ENCODE data around the gene SFSWAP. TPM values are rescaled to one million over a fixed set of nuclear protein-coding genes. Genes with fewer than 3 reads are reported as not detected.
"Not testable (repeated sequence)": the region's sequence is repeated elsewhere in the genome, so short reads cannot be mapped to it uniquely, and the experiment has no call there.

The SFSWAP gene
- total and polyA plus RNA-seq, 2 of the 13 experiments (the other 11 are each of a cell fraction or from before 2014, with no cell fraction given): 17.1 to 27.7 TPM

- FAIRE-seq; ATAC-seq; H3K4me1 ChIP-seq (ENCODE audit: insufficient read depth, low read length); H3K4me3 ChIP-seq (replicated peaks in 1 of 3; ENCODE audit: insufficient read depth in 1 of 3, low read depth in 2 of 3, low read length in 3 of 3); H3K27me3 ChIP-seq (ENCODE audit: control insufficient read depth in 1 of 2, insufficient read depth in 2 of 2, low read length in 2 of 2); in situ Hi-C loops (cut with HindIII; ENCODE audit: extremely low pct_ligation_motif_present, low pct_unique_long_range_greater_than_20kb); POLR2A ChIA-PET; H2AFZ ChIP-seq (ENCODE audit: low read length); H3K9ac ChIP-seq (ENCODE audit: insufficient read depth, low read depth, low read length); H4K20me1 ChIP-seq (ENCODE audit: insufficient read depth, low read length); DNase-seq (ENCODE audit: low spot score); H3K27ac ChIP-seq (ENCODE audit: extremely low read length, insufficient read depth, low read length); CTCF ChIA-PET (ENCODE audit: low intra/inter-chr PET ratio, low total read pairs); BruUV-seq (replicated peaks); H3K79me2 ChIP-seq (ENCODE audit: insufficient read depth, low read length); H3K4me2 ChIP-seq (ENCODE audit: low read depth, low read length); intact Hi-C loops (cut with micrococcal nuclease; ENCODE audit: unreplicated experiment): not testable (repeated sequence)
- peak; percentile 98 for TF ChIP-seq ZNF431 (CRISPR knock-in tag; IDR thresholded peaks at IDR 0.05; ENCODE audit: borderline replicate concordance, low read depth)
- WGBS (ENCODE audit: low lambda C conversion rate): 92% methylated on average over 1 of the region's 1 CpG
- Histone ChIP-seq H3K36me3 (replicated peaks in 1 of 2; ENCODE audit: control insufficient read depth in 1 of 2, insufficient read depth in 2 of 2, low read length in 2 of 2) (peaks cover 31 to 82% of the 10 kb centered on the region in 2 experiments; a peak in 4 of 5 replicates), H3K9me3 (ENCODE audit: low read length) (peaks cover 25% of the 10 kb centered on the region; the same call in 1 of the 2 replicates)
These were observed 33.8 kb downstream of the SFSWAP start for GRCh38 chr12:131744675-131745074.

- WGBS (ENCODE audit: low lambda C conversion rate): 98% methylated on average over 7 of the region's 7 CpGs
- ATAC-seq (no peak), DNase-seq (ENCODE audit: low spot score) (no peak), FAIRE-seq (no peak)
- no peak overlapping the region for H3K4me3 ChIP-seq (replicated peaks in 1 of 3; ENCODE audit: insufficient read depth in 1 of 3, low read depth in 2 of 3, low read length in 3 of 3)
- peaks cover 25% of the 10 kb centered on the region; the same call in 1 of the 2 replicates for H3K9me3 ChIP-seq (ENCODE audit: low read length)
- ChIA-PET CTCF (ENCODE audit: low intra/inter-chr PET ratio, low total read pairs) (no interaction called here), POLR2A (no interaction called here)
- no peak overlapping the region for H3K4me2 ChIP-seq (ENCODE audit: low read depth, low read length)
- no peaks in the 10 kb centered on the region for H3K27me3 ChIP-seq (ENCODE audit: control insufficient read depth in 1 of 2, insufficient read depth in 2 of 2, low read length in 2 of 2)
- BruUV-seq (replicated peaks): no TSS peak
- H4K20me1 ChIP-seq (ENCODE audit: insufficient read depth, low read length): no peaks in the 10 kb centered on the region
- intact Hi-C loops (cut with micrococcal nuclease; ENCODE audit: unreplicated experiment) (no loop called here), in situ Hi-C loops (cut with HindIII; ENCODE audit: extremely low pct_ligation_motif_present, low pct_unique_long_range_greater_than_20kb) (no loop called here)
- H3K79me2 ChIP-seq (ENCODE audit: insufficient read depth, low read length): no peaks in the 10 kb centered on the region
- no peak overlapping the region for H3K27ac ChIP-seq (ENCODE audit: extremely low read length, insufficient read depth, low read length)
- H3K9ac ChIP-seq (ENCODE audit: insufficient read depth, low read depth, low read length): no peak overlapping the region
- H2AFZ ChIP-seq (ENCODE audit: low read length): no peak overlapping the region
- no peaks in the 10 kb centered on the region for H3K4me1 ChIP-seq (ENCODE audit: insufficient read depth, low read length)
- H3K36me3 ChIP-seq (replicated peaks in 1 of 2; ENCODE audit: control insufficient read depth in 1 of 2, insufficient read depth in 2 of 2, low read length in 2 of 2): peaks cover 31 to 79% of the 10 kb centered on the region in 2 experiments; a peak in 4 of 5 replicates
- TF ChIP-seq RARA (CRISPR knock-in tag; IDR thresholded peaks at IDR 0.05) (no peak), ZNF430 (CRISPR knock-in tag; IDR thresholded peaks at IDR 0.05) (no peak), HDAC6 (IDR thresholded peaks at IDR 0.05; ENCODE audit: low read depth, low read length) (no peak), ZGPAT (CRISPR knock-in tag; IDR thresholded peaks at IDR 0.05) (no peak), ZNF562 (CRISPR knock-in tag; IDR thresholded peaks at IDR 0.05; ENCODE audit: borderline replicate concordance) (no peak), ZNF382 (CRISPR knock-in tag; IDR thresholded peaks at IDR 0.05; ENCODE audit: borderline replicate concordance) (no peak), ZNF460 (CRISPR knock-in tag; IDR thresholded peaks at IDR 0.05; ENCODE audit: borderline replicate concordance) (no peak), JUN (CRISPR knock-in tag; IDR thresholded peaks at IDR 0.05) (no peak), GZF1 (CRISPR knock-in tag; IDR thresholded peaks at IDR 0.05) (no peak), ZNF792 (CRISPR knock-in tag; IDR thresholded peaks at IDR 0.05) (no peak), ZFYVE20 (CRISPR knock-in tag; IDR thresholded peaks at IDR 0.05; ENCODE audit: borderline replicate concordance, low read depth) (no peak), CBX5 (CRISPR knock-in tag; IDR thresholded peaks at IDR 0.05; ENCODE audit: borderline replicate concordance) (no peak), ZUFSP (CRISPR knock-in tag; IDR thresholded peaks at IDR 0.05; ENCODE audit: borderline replicate concordance) (no peak)
These were observed 34.8 kb downstream of the SFSWAP start for GRCh38 chr12:131745706-131746105.
